HG02759 (cell line): ENCODE results near the gene PPT2.

Experiments used
- ATAC-seq: cut with Tn5 transposase; IDR thresholded peaks from one replicate; pipeline ENCODE4 v1.9.1; 2021; ENCODE audit warnings: mild to moderate bottlenecking, moderate library complexity; ENCODE audit not compliant: unreplicated experiment

PPT2 gene

DNA sequence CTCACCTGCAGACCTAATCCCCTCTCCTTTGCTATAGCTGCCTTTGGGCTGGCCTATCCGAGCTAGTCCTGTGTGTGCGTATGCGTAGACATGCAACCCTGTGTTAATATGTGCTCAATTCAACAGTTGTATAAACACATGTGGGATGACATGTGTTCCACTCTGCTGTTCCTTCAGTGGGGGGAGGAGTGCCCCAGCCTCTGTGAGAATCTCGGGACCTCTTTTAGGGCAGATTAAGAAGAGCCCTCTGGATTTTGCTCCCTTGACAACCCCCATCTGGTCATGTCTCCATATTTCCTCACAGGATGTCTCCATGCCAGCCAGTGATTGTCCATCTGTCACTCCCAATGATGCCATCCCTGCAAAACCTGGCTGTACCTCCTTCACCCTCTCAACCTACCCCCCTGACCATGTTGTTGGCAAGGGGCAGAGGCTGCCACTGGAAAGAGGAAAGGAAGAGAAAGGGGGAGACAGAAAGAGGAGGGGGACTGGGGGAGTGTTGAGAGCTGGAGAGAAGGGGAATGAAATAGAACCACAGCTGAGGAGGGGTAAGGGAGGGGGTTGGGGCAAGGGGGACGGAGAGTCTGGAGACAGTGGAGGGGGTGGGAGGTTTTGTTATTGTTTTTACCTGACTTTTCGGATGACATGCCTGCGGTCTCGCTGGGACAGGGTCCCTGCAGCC, 2.6 kb upstream of the PPT2 start:
- ATAC-seq: no peak

DNA sequence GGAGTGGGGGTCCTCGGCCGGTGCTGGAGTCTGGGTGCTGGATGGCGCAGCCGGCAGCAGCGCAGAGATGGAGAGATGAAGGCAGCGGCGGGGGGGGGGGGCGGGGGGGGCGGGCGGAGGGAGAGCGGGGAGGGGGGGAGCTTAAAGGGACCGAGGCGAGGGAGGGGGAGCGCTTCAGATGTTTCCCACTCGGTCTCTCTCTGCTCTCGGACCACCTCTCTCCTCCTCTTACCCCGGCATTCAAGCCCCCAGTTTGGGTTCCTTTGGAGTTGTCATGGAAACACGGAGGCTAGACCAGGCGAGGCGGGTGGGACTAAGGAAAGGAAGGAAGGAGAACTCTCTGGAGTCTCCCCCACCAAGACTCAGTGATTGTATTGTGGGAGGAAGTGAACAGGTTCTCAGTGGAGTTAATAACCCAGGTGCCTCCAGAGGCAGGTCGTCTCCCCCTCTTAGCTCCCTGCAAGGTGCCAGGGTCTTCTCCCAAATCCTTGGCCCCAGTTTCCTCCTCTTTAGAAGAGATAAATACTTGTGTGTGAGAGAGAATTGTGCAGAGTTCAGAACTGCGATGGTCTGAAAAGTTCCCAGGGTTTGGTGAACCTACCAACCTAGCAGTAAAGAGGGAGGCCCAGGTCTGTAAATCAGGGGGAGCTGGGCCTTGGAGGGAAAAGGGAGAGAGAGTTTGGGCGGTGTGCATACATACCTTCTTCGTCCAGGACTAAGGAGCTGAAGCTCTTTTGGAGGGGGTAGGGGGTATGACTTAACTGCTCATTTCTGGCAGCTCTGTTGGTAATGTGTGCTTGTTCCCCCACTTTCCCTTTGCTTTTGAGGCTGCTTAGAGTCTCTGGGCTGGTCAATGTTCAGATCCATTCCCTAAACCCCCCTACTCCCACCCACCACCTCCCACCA, 1.8 kb upstream of the PPT2 start, which contains the start of gene PRRT1:
PRRT1 (minus strand) TSS at position 77 of the 906 bp plus-strand sequence. CDS start 112 bp downstream, outside the sequence.
- no peak for ATAC-seq

DNA sequence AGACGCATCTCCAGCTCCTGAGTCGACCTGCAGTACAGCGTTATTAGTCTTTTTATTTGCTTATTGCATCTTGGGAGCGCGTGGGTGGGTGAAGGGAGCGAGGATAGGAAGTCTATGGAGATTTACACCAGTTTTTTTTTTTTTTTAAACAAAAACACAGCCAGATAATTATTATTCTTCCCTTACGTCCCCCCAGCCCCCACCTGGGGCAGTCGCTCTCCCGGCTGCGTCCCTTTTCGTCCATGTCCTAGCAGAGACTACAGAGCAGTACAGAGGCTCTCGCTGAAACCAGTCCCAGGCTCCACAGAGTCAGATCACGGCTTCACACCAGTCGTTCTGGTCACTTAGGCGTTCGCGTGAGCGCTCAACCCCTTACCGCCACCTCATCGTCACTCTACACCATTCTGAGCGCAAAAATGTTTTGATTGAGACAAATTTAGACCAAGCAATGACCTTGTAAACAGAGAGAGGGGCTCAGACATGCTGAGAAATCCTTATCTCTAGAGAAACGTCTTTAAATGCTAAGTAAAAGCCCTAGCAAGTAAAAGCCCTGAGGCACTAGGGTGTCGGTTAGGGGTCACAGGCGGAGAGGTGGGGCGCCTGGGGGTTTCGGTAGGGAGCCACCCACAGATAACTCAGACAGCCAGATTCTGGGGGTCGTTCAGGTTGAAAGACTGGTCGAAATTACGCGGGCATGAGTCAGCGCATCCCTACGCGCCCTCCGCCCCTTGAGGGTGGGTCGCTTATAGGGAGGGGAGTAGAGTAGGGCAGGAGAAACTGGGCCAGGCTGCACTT, 975 bp upstream of the PPT2 start:
- ATAC-seq: no peak

DNA sequence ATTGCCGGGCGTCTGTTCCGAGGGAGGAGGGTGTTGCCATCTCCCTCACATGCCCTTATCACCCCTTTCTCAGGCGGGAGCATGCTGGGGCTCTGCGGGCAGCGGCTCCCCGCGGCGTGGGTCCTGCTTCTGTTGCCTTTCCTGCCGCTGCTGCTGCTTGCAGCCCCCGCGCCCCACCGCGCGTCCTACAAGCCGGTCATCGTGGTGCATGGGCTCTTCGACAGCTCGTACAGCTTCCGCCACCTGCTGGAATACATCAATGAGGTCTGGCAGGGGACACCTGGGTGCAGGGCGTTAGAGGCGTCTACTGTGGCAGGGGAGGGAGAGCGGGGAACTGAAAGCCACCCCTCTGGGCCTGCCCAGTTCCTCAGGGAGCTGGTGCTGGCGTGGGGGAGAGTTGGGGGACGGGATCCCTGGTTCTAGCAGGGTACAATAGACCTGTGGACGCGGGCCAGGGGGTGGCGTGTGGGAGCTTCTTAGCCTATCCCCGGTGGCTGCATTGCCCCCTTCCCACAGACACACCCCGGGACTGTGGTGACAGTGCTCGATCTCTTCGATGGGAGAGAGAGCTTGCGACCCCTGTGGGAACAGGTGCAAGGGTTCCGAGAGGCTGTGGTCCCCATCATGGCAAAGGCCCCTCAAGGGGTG, 697 bp downstream of the PPT2 start:
- peak; percentile 64 for ATAC-seq

DNA sequence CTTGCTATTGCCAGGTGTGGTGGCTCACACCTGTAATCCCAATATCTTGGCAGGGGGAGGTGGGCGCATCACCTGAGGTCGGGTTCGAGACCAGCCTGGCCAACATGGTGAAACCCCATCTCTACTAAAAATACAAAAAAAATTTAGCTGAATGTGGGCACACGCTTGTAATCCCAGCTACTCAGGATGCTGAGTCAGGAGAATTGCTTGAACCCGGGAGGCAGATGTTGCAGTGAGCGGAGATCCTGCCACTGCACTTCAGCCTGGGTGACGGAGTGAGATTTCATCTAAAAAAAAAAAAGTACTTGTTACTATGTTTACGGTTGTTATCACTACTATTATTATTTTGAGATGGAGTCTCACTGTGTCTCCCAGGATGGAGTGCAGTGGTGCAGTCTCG, 3.0 kb downstream of the PPT2 start:
- ATAC-seq: no peak

DNA sequence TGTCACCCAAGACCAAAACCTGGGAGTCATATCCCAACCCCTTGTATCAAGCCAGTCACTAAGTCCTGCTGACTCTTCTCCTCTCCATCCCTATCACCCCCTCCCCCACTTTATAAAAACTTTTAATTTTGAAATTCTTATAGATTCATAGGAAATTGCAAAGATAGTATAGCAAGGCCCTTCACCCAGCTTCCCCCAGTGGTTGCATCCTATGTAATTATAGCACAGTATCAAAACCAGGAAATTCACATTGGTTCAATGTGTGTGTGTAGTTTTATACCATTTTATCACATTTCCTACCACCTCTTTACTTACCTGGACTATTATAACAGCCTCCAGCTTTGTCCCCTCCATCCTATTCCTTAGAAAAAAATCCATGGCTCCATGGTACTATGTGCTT, 4.1 kb downstream of the PPT2 start:
- ATAC-seq: no peak

DNA sequence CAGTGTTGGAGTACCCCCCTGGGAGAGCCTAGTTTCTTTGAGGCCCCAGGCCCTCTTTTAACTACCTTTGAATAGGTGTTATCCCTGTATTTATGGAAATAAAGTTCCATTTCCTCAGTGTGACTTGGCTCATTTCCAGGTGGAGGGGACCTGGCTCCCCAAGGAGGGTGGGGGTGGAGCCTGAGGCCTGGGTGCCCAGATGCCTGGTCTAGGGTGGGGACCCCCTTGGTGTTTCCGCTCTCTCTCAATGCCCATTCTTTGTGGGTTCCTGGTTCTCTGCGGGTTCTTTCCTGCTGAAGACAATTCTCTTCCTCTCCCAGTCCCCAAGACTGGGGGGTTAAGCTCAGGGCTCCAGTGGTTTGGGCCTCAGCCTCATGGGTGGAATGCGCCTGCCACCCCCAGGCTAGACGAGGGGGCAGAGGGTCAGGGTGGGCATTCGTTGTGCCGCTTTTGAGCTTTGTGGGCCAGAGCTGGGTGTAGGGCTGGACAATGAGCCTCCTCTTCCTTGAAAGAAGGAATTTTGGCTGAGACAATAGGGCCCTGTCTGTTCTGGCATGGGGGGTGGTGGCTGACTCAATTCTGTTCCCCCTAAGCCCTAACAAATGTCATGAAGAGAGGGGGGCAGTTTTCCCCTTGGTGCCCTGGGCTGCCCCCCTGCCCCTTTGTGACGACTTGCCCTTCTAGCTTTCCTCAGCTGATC, 9.8 kb downstream of the PPT2 start:
- ATAC-seq: no peak

DNA sequence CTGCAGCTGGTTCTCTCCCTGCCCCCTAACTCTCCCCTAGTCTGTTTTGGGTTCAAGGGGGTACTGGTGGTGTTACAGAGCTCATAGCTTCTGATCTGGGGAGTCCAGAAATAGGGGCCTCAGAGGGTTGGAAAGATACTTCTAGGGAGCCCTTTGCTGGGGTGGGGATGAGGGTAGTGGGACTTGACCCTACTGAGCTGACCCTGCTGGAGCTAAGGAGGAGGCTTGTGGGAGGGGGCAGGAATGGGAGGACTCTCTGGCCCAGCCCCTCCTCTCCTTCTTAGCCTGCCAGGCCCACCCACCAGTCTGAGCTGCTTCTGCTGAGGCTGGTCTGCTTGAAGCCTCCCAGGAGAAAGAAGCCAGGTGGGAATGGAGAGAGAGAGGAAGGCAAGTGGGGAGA, 10.4 kb downstream of the PPT2 start, which contains the start of gene EGFL8:
EGFL8 (plus strand) TSS at position 301 of the 400 bp plus-strand sequence. CDS start 1,571 bp downstream, outside the sequence.
- no peak for ATAC-seq

DNA sequence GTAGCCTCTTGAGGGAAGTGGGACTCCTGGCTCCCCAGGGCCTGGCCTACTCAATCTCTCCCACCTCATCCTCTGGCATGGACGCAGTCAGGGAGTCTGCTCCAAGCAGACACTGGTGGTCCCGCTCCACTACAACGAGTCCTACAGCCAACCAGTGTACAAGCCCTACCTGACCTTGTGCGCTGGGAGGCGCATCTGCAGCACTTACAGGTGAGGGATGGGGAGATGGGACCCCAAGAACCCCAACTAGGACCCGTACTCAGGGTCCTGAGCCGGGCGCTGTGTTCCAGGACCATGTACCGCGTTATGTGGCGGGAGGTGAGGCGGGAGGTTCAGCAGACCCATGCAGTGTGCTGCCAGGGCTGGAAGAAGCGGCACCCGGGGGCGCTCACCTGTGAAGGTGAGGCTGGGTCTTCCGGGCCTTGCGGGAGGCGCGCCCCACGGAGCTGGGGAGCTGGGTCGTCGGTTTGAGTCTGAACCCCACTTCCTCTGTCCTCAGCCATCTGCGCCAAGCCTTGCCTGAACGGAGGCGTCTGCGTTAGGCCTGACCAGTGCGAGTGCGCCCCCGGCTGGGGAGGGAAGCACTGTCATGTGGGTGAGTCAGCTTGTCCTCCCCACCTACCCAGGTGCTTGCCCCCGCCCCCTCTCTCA, 12.6 kb downstream of the PPT2 start:
- ATAC-seq: no peak

DNA sequence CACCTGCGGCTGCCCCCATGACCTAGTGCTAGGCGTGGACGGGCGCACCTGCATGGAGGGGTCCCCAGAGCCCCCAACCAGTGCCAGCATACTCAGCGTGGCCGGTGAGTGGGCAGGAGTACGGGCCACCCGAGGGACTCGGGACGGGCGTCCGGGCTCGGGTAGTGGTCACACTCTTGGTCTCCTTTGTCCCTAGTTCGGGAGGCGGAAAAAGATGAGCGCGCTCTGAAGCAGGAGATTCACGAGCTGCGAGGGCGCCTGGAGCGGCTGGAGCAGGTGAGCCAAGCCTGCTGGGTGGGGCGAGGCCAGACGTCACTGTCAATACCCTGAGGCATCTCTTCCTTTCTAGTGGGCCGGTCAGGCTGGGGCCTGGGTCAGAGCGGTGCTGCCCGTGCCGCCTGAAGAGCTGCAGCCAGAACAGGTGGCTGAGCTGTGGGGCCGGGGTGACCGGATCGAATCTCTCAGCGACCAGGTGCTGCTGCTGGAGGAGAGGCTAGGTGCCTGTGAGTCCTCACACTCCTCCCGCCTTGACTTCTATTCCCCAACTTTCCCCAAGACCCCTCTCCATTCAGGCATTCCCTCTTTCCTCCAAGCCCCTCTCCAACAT, 13.3 kb downstream of the PPT2 start:
- ATAC-seq: no peak

DNA sequence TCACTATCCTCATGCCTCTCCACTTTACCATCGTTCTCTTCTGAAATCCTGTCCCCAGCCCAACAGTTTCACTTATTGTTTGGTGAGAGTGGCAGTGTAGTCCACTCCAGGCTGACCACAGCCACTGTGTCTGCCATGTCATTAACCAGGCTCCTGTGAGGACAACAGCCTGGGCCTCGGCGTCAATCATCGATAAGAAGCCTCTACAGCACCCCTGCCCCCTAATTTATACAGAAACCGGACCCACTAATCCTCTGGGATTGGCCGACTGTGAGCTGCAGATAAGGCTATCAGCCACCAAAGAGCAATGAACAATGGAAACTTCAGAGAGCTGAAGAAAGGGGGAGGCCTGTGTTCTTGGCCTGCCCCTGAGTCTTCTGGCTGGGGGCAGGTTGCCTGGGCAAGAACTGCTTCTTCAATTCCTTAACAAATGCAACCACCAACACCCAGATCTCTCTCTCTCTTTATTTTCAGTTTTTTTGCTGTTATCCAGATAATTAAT, 13.9 kb downstream of the PPT2 start:
- no peak for ATAC-seq

DNA sequence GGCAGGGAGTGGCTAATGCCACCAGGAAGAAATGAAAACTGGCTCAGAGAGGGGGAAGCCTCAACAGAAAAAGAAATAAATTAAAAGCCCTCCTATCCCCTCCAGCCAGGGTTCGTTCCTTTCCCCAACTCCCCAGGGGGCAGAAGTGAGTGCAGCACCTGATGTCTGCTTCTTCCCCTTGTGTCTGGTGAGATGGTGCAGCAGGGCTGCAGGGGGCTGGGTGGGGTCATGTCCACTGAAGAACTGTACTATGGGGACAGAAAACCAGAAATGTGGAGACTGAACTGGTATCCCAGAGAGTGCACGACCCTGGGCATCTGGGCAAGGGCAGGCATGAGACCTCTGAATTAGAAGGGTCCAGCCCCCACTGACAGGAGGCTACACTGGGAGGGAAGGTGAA, 14.4 kb downstream of the PPT2 start:
- no peak for ATAC-seq

DNA sequence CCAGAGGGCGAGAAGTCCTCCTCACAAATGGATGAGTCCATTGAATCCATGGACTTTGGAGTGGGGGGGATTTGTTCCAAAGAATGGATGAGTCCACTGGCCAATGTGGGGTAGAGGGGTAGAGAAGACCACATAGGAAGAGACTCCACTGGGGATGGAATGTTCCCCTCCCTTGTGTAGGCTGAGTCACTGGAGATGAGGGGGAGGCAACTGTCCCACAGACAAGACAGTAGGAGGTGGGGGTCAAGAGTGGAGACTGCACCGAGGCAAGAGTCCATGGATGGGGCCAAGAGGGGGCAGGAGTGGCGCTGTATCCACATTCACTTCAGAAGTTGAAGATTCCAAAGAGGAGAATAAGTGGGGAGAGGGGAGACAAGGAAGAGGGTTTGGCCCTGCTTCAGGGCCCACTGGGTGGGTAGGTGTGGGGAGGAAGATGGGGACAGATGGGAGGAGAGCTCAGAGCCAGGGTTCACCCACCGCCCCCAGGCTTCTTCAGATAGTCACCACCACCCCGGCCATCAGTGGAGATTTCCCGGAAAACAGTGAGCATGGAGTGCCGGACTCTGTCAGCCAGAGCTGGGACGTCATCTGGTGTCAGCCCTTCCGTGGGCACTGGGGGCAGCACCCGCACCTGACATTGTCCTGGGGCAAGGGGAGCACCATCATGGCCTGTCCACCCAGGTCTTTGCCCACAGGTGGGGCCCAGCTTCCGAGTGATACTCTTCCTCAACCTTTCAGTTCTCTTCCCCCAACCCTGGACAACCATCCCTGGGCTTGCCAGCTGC, 15.1 kb downstream of the PPT2 start:
- ATAC-seq: no peak

DNA sequence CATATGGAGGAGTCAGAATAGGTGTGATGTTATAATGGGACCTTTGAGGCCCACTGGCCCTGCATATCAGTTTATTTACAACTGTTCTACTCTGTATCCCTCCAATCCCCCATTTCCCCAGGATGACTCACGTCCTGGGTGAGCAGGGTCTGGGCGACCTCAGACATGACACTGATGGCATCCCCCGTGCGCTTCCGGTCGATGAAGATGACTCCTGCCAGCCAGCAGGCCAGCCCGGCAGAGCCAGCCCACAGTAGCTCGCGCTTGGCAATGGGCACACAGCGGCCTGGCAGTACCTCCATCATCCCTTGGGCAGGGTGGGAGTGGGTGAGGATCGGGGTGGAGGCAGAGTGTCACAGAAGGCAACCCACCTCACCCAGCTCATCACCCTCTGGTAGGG, 16.4 kb downstream of the PPT2 start:
- ATAC-seq: no peak

DNA sequence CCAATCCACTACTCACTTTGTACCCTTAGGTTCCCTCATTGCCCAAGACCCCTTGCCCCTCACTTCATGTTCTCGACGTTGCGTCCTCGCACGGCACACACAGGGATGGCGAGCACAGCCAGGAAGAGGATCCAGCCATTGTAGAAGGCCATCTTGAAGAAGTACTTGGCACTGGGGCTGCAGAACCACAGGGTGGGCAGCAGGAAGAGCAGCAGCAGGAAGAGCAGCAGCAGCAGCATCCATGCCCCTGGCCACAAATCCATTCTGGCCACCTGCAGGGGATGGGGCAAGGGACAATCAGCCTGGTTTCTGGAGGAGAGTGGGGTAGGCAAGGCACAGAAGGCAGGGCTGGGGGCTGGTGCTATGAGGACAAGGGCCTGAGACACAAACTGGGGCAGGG, 17.3 kb downstream of the PPT2 start:
- no peak for ATAC-seq

DNA sequence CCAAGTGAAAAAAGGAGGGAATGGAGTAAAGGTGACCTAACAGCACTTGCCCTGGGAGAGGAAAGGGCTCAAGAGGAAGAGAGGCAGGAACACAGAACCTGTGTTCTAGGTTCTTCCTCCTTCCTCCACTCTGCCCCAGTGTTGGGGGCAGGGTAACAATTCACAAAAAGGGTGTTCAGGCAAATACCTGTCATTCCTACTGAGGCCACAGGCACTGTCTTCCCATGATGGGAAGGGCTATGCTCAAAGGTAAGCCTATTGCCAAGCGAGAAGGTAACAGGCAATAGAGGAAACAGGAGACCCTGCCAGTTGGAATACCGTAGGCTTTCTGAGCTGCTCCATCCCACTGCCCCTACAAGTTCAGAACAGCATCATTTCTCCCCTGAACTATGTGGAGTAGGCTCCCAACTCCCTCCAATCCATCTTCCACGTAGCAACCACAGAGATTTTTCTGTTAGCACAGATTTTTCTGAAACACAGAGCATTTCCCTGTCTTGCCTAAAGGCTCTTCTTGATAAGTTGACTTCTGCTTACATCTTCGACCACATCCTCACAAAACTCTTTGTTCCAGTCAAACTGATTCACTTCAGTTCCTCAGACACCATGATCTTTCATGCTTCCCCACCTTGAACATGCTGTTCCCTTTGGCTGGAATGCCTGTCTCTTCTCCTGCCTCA, 19.2 kb downstream of the PPT2 start:
- ATAC-seq: no peak

DNA sequence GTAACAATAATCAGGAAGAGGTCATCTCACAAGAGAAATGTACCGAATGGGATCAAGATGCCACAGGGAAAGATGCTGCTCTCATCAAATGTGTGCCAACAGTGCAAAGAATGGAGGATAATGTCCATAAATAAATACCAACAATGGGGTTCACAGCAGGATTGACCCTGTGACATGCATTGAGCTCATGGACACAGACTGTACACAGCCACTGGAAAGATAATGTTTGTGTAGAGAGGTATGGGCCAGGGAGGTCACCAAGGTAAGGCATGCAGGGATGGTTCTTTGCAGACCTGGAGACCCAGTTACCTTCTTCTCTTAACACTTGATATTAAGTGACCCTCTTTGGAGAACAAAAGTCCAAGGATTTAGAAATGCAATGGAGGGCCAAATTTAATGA, 20.5 kb downstream of the PPT2 start:
- no peak for ATAC-seq

DNA sequence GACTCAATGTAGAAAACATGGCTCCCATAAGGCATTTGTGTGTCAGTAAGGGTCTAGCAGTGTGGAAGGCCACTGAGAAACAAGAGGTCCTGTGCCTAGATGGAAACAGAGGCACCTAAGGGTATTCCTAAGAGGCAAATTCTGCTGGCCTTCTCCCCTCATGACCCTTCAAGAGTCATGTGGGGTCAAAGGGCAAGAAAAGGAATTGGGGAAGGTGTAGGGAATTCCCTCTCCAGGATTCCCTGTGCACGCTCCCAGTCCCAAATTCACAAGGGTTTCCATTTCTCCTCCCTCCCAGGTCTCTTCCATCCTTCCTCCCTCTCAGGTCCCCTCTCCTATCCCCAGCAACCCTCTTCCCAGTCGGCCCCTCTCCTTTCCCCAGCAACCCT, 21.4 kb downstream of the PPT2 start:
- no peak for ATAC-seq
